ENCODE measurements around the gene SLC25A47.
"Not testable (repeated sequence)": the region's sequence is repeated elsewhere in the genome, so short reads cannot be mapped to it uniquely, and the experiment has no call there.

The SLC25A47 gene

GRCh38 chr14:100295376-100296105, 27.6 kb upstream of the SLC25A47 start:
- H3K9me3 ChIP-seq (replicated peaks; ENCODE audit: insufficient read depth, low read length): no peaks in the 10 kb centered on the region

GRCh38 chr14:100296106-100296651, 27.0 kb upstream of the SLC25A47 start:
- Histone ChIP-seq H3K4me1 (ENCODE audit: low read length) (no peaks in the 10 kb centered on the region), H3K27ac (ENCODE audit: low read length) (no peak overlapping the region), H3K36me3 (replicated peaks; ENCODE audit: insufficient read depth, low read length) (no peaks in the 10 kb centered on the region), H3K4me3 (ENCODE audit: low read length) (no peak overlapping the region), H3K27me3 (replicated peaks; ENCODE audit: insufficient read depth, low read length) (no peaks in the 10 kb centered on the region), H3F3A (ENCODE audit: insufficient read depth, low read length) (no peaks in the 10 kb centered on the region), H3K4me2 (ENCODE audit: low read depth, low read length) (no peak overlapping the region), H4K20me1 (ENCODE audit: insufficient read depth, low read length) (no peaks in the 10 kb centered on the region), H3K9me3 (replicated peaks; ENCODE audit: insufficient read depth, low read length) (no peaks in the 10 kb centered on the region), H3K9ac (ENCODE audit: low read length) (no peak overlapping the region), H3K79me2 (ENCODE audit: low read length) (no peaks in the 10 kb centered on the region), H2AFZ (ENCODE audit: low read length) (no peak overlapping the region), H3K9me2 (replicated peaks; ENCODE audit: insufficient read depth, low read length) (no peaks in the 10 kb centered on the region)
- TF ChIP-seq EZH2 (optimal IDR thresholded peaks at IDR 0.05; ENCODE audit: low read depth, low read length) (no peak), EZH2phosphoT487 (IDR thresholded peaks at IDR 0.05; ENCODE audit: low read length) (no peak), CTCF (IDR thresholded peaks at IDR 0.05; ENCODE audit: low read length) (no peak)
- DNase-seq: no peak

More at GRCh38 chr14:100295376-100296105, 27.6 kb upstream of the SLC25A47 start:
- Histone ChIP-seq H3K9ac (ENCODE audit: low read length) (no peak overlapping the region), H3F3A (ENCODE audit: insufficient read depth, low read length) (no peaks in the 10 kb centered on the region), H3K27me3 (replicated peaks; ENCODE audit: insufficient read depth, low read length) (no peaks in the 10 kb centered on the region), H3K79me2 (ENCODE audit: low read length) (no peaks in the 10 kb centered on the region), H3K9me2 (replicated peaks; ENCODE audit: insufficient read depth, low read length) (no peaks in the 10 kb centered on the region), H2AFZ (ENCODE audit: low read length) (no peak overlapping the region), H3K4me2 (ENCODE audit: low read depth, low read length) (no peak overlapping the region), H3K4me3 (ENCODE audit: low read length) (no peak overlapping the region), H4K20me1 (ENCODE audit: insufficient read depth, low read length) (no peaks in the 10 kb centered on the region), H3K4me1 (ENCODE audit: low read length) (no peaks in the 10 kb centered on the region), H3K36me3 (replicated peaks; ENCODE audit: insufficient read depth, low read length) (no peaks in the 10 kb centered on the region), H3K27ac (ENCODE audit: low read length) (no peak overlapping the region)
- no peak for TF ChIP-seq CTCF (IDR thresholded peaks at IDR 0.05; ENCODE audit: low read length)
- no peak for TF ChIP-seq EZH2 (optimal IDR thresholded peaks at IDR 0.05; ENCODE audit: low read depth, low read length)
- no peak for TF ChIP-seq EZH2phosphoT487 (IDR thresholded peaks at IDR 0.05; ENCODE audit: low read length)
- no peak for DNase-seq

- not testable (repeated sequence) for H3K4me3 ChIP-seq (ENCODE audit: low read length); H3K79me2 ChIP-seq (ENCODE audit: low read length); H2AFZ ChIP-seq (ENCODE audit: low read length); H3K27ac ChIP-seq (ENCODE audit: low read length); H3F3A ChIP-seq (ENCODE audit: insufficient read depth, low read length); H3K36me3 ChIP-seq (replicated peaks; ENCODE audit: insufficient read depth, low read length); H3K4me2 ChIP-seq (ENCODE audit: low read depth, low read length); H3K9ac ChIP-seq (ENCODE audit: low read length); H4K20me1 ChIP-seq (ENCODE audit: insufficient read depth, low read length); H3K27me3 ChIP-seq (replicated peaks; ENCODE audit: insufficient read depth, low read length); H3K9me3 ChIP-seq (replicated peaks; ENCODE audit: insufficient read depth, low read length); DNase-seq; H3K4me1 ChIP-seq (ENCODE audit: low read length); H3K9me2 ChIP-seq (replicated peaks; ENCODE audit: insufficient read depth, low read length)
Measured at GRCh38 chr14:100296729-100297128, 26.4 kb upstream of the SLC25A47 start.

Measured in MM.1S (cell line).